KBM-7 (cell line): ENCODE data around the gene BRPF3.
A peak's percentile ranks its signal among the peaks of the same experiment; 100 is the strongest.

ENCODE experiments used
- DNase-seq: peaks from one replicate; pipeline ENCODE4 v3.0.0-alpha.2; 2015
- in situ Hi-C: fragments of 300-500 bp; cut with MboI; formaldehyde crosslinking; loops from 2 replicates; pipeline ENCODE4 v1.14.3; 2020; ENCODE audit warnings: low sequenced_read_pairs, low pct_unique_long_range_greater_than_20kb, mixed read lengths

The BRPF3 gene

DNA sequence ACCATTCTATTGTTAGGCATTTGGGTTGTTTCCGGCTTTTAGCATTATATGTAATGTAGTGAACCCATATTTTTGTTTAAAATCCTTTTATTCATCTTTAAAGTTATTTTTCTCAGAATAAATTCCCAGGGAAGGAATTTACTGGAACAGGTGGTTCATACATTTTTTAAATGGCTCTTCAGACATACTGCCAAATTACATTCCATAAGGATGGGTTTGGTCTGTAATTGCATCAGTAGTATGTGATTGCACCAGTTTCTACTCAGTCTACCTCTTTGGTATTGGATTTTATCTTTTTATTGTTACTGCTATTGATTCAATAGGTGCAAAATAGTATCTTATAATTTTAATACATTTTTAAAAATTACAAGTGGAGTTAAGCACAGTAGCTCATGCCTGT lies 27.2 kb downstream of the BRPF3 start:
- in situ Hi-C loops = no loop called here
- no peak for DNase-seq

DNA sequence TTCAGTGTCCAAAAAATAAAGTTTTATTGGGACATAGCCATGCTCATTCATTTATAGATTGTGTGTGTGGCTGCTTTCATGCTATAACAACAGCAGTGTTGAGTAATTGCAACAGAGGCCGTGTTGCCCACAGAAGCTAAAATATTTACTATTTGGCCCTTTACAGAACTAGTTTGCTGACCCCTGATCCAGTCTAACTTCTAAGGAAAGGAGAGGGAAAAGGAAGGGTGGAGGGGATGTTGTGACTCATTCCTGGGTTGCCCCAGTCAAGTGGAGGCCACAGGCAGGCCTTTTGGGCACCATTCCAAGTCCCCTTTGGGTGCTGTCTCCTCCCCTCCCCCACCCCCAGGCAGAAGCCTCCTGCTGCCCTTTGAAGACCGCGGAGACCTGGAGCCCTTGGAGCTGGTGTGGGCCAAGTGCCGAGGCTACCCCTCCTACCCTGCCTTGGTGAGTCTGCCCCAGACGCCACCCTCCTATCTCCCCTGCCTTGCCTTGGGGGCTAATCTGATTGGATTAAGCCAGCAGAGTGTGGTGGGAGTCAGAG lies 28.4 kb downstream of the BRPF3 start:
- DNase-seq = no peak
- in situ Hi-C loops = no loop called here

DNA sequence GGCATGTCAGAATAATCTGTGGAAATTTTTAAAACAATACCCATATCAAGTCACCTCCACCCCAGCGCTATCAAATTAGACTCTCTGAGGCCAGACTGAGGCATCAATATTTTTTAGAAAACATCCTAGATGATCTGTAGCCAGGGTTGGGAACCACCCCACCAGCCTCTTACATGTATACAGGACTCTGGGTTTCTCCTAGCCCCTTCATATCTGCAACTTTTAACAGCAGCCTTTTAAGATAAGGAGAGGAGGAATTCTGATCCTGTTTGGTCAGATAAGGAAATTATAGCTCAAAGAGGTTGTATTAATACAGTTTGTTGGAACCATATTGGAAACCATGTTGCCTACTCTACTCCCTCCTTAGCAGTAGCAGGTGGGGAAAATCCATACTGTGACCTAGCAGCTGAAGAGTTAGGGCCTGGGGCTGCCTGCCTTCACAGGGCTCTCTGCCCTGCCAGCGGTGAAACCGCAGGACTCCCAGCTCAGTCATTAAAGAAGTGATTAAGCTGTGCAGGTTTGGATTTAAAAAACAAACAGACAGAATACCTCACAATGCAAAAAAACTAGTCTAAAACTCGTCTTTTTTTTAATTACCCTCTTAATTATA lies 30.0 kb downstream of the BRPF3 start:
- DNase-seq = no peak
- in situ Hi-C loops = no loop called here

DNA sequence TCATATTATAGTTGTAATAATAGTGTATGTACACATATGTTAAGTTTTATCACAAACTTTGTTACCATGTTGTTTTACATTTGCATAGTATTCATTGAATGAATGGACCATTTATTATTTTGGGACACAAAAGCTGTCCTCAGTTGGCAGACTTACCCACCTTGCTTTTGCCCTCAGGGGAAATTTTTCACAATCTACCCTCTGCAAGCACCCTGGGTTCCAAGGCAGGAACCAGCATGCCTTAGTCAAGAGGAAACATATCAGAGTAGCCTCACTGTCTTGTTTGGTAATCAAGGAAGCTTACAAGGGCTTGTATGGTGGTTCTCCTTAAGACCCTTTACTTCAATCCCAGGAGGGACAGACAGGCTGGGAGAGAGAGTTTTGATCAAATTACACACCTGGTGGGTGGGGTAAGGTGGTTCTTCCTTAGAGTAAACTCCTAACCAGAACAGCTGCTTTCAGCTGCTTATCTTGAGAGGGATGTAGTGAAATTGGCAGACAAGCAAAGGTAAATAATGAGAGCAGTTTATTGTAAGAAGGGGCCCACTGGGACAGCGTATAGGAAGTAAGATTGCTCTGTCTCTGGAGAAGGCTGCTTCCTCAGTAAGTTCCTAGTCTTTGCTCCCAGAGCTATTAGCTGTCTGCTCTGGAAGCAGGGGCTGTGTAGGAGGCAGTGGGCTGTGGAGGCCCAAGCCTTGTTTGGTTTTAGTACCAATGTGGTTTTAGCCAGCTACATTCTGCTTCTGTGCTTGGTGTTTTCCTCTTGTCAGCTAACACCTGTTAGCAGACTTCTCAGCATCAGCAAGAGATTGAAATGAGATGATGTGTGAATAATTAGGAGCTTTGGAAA lies 31.1 kb downstream of the BRPF3 start:
- DNase-seq = no peak
- in situ Hi-C loops = no loop called here

DNA sequence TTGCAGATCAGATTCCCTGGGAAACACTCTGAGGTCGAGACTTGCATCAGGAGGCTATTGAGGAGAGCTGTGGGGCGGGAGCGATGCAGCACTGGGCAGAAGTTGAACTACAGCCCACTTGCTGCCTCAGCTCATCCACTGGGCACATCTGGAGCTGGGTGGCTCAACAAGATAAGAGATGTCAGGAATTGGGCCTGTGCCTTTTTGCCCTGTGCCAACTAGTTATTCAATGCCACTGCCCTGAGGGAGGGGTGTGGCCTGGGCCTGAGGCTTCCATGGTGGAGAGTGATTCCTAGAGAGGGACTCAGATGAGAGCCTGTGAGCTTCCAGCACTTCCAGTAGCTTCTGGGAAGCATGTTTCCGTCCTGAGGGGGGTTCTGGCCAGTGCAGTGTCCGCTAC lies 32.7 kb downstream of the BRPF3 start:
- in situ Hi-C loops = no loop called here
- DNase-seq = no peak

DNA sequence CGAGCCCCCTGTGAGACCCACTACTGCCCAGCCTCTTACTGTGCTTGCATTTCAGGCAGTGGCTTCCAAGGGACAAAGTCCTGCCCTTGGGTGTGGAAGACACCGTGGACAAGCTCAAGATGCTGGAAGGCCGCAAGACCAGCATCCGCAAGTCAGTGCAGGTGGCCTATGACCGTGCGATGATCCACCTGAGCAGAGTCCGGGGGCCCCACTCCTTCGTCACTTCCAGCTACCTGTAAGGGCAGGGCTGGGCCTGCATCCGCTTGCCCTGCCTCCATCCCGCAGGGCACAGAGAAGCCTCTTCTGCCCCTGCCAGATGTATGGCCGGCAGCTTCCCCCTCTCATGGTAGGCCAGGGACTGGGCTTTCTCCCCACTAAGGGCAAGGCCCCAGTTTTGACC lies 33.8 kb downstream of the BRPF3 start:
- in situ Hi-C loops = no loop called here
- no peak for DNase-seq

DNA sequence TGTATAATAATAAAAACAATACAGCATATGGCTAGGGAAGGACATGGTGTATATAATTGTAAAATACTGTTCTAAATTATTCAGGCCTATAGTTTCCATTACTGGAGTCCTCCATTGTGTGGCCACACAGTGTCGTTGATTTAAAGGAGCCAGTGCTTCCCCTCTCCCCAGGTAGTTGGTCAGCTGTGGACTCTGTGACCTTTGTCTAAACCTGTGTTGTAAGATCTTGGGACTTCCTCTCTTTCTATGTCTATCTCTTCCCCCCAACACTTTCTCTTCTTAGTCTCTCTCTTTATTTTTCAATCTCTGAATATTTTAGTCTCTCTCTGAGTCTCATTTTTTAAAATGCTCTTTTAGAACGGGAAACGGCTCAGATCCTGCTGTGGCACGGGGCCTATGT lies 35.6 kb downstream of the BRPF3 start:
- no peak for DNase-seq
- in situ Hi-C loops = no loop called here

DNA sequence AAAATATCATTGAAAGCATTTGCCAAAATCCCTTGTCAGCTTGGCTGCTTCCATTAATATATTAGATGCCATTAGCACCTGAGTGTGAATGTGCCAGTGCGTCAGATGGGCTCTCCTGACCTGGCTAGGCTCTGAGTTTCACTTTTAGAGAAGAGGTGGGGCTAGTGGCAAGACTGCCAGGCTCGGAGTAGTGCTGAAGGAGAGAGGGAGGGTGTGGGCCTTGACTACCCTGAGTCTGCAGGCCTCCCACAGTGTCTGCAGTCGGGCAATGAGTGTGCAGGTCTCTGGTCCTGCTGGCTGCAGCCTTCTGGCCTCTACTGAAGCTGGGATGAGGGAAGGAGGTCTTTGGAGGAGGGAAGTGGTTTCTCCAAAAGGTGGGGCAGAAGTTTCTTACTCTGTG lies 38.8 kb downstream of the BRPF3 start:
- DNase-seq = peak; percentile 4
- in situ Hi-C loops = no loop called here

DNA sequence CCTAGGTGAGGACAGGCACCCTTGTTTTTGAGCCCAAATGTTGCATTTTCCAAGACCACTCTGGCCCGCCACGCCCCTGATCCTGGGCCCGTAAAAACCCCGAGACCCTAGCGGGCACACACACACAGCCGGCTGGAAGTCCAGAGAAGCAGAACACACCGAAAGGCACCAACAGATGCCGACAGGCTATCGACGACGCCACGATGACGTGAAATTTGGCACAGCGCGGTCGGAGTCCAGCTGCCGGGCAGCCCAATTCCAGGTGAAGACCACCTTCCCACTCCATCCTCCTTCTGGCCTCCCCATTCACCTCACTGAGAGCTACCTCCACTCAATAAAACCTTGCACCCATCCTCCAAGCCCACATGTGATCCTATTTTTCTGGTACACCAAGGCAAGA lies 39.3 kb downstream of the BRPF3 start:
- no peak for DNase-seq
- in situ Hi-C loops = no loop called here

DNA sequence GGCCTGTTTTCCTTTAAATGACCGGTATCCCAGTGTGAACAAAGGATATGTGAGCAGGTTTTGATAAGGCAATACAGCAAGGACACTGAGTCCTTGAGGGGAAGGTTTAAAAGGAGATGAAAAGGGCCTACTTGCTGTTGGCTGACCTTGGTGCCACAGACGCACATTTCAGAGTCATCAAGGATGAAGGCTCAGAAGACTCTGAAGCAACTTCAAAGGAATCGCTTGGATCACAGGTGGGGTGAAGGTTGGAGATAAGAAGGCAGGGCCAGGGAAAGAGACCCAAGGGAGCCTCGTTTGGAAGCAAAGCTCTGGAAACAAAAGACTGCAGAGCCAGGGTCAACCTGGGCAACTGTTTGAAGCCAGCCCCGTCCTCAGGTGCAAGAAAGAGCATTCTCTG lies 43.2 kb downstream of the BRPF3 start:
- DNase-seq = no peak
- in situ Hi-C loops = no loop called here

DNA sequence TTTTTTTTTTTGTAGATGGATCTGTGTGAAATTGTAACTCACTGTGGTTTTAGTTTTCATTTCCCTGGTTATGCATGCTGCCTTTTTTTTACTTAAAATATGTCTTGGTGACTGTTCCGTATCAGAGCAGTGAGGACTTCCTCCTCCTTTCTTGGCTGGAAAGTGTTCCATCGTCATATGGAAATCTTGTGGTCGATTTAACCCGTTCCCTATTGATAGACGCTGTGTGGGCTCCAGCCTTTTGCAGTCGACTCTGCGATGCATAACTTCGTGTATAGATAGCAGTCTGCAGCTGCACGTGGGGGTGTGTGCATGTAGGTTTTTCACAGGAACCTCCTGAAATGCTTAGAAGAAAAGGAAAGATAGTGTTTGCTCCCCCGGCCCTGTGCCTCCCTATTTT lies 45.2 kb downstream of the BRPF3 start:
- DNase-seq = peak; percentile 80
- in situ Hi-C loops = no loop called here

DNA sequence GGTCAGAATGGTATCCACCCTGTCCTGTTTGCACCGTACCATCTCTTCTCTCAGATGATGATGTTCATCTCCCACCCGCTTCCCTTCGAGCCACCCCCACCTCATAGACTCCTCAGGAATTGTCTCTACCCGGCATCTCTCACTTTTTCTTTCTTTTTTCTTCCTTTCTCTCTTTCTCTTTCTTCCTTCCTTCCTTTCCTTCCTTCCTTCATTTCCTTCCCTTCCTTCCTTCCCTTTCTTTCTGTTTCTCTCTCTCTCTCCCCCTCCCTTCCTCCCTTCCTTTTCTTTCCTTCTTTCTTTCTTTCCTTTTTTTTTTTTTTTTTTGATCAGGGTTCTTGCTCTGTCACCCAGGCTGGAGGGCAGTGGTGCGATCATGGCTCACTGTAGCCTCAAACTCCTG lies 45.6 kb downstream of the BRPF3 start:
- in situ Hi-C loops = no loop called here
- no peak for DNase-seq

DNA sequence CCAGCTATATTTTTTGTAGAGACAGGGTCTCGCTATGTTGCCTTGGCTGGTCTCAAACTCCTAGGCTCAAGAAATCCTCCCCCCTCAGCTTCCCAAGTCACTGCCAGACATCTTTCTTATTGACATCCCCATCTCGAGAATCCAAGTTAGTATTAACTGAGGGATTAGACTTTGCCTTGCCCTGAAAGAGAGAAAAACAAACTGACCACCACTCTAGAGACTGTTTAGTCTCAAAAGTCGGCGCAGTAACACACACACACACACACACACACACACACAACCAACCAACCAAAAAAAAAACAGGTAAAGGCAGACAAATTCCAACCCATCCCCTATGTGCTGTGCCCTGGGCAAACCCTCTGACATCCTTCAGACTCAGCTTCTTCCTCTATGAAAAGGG lies 46.1 kb downstream of the BRPF3 start:
- in situ Hi-C loops = no loop called here
- no peak for DNase-seq

DNA sequence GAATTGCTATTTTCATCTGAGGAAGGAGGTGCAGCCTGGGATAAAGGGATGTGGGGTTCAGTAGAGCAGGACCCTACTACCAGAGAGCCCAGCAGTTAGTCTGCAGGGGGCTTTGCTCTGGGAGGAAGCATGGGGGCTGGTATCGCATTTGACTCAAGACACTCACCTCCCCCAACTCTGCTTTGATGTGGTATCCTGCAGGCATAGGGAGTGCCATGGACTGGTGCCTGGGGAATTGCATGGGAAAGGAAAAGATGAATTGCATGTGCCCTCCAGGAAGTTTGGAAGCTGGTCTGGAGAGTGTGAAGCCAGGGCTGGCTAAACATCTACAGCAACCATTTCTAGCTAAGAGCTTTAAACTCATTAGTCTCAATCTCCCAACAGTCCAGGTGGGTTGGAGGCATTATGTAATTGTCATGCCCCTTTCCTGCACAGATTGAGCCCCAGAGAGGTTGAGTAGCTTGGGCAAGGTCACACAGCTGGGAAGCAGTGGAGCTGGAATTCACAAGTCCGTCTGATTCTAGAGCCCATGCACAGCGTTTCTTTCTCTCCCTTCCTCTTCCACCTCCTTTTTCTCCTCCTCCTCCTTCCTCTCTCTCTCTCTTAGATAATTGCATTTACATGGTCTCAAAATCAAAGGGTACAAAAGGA lies 47.1 kb downstream of the BRPF3 start:
- no peak for DNase-seq
- in situ Hi-C loops = no loop called here

DNA sequence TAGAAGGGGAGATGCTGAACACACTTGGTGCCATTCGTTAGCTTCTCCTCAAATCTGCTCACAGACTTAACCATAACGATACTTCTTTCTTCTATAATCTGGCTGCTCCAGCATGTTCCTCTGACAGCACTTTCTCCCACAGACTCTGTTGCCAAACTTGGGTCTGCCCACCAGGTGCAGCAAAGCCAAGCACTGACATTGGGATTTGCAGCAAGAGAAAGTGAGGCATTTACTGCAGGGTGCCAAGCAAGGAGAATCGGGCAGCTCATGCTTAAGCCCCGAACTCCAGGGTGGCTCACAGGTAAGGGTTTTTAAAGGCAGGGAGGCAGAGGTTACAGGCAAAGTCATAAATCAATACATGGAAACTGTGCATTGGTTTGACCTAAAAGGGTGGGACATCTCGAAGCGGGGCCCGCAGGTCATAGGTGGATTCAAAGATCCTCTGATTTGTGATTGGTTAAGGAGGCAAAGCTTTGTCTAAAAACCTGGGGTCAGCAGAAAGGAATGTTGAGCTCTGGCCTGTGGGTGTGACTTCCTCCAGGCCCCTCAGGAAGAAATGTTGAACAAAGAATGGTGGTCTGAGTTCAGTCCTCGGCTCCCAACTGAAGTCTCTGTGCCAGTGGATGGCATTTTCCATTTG lies 48.2 kb downstream of the BRPF3 start:
- DNase-seq = no peak

DNA sequence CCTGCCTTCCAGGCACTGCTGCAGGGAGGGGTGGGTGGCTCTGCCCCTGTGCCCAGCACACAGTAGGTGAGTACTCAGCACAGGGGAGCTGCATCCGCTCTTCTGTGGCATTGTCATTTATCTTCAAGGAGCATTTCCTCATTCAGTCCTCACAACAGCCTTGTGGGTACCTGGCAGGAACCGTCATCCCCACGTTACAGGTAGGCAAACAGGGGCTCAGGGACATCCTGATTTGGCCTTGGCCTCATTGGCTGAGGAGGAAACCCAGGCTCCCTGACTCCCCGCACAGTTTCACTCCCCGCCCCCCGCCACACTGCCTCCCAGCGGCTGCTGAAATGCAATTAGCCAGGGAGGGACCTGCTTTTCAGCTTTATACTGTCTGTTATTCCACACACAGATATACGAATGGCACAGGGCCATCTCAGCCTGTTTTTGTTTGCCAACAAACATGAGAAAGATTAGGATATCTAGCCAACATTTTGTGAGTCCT lies 49.1 kb downstream of the BRPF3 start:
- DNase-seq = no peak
- in situ Hi-C loops = no loop called here

More for the DNA sequence above, 48.2 kb downstream of the BRPF3 start:
- in situ Hi-C loops = no loop called here

DNA sequence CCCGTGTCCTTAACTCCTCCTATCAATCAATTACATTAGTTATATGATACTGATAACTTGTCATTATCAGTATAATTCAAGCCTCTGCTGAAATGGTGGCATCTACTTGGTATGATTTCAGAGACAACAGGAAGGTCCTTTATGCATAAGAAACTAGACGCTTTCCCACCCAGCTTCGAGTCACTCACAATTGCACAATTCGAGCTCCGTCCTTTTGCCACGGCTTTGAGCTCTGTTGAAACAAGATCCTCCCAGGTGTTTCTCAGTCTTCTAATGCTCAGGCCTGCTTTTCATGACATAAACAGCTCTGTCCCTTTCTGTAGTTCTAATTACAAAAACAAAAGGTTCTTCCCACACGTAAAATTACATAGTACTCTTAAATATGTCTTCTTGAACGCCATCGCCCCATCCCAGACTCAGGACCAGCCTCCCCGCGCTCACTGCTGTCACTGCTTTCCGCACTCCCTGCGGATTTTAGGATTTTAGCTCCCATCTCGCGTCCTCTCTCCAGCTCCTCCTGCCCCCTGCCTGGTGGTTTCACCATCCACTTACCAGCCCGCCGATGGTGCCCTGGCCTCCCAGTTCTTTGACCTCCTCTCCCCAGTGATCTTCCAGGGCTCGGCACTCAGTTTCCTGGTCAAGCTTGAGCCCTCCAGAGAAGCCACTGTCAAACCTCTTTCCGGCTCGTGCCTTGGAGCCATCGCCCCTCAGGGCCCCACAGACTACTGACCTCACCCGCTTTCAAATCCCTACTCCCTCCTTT lies 50.1 kb downstream of the BRPF3 start:
- in situ Hi-C loops = no loop called here
- DNase-seq = no peak

DNA sequence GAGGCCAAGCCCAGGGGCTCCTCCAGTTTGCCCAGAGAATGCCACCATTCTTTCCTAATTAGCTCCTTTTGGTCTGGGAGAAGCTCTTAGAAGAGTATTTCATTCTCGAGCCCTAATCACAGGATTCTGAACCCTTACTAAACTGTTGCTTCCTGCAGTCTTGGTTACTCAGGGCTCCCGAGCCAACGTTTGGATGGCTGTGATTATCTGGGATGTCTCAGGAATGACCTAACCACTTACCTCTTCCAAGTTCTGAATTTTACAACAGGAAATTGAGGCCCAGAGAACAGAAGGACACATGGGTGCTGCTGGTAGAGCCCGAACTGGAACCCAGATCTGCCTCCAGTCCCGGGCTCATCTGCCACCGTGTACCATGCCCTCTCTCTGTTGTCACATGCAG lies 51.1 kb downstream of the BRPF3 start:
- in situ Hi-C loops = no loop called here

DNA sequence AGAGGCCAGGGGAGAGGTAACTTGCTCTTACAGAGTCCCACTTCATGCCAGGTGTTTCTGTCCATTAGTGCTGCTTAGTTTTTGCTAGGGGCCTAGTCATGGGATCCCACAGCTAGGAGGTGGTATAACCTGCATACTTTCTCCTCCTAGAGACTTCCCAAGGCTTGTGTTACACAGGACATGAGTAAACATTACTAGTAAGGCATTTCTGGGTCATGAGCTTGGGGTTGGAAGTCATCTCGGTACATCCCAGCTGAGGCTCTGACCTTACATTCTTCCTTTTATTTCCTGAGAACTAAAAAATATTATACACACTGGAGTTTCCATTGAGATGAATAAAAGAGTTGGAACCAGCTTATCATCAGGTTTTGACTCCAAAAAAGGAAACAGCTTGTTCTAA lies 52.4 kb downstream of the BRPF3 start:
- DNase-seq = no peak

More for the DNA sequence above, 51.1 kb downstream of the BRPF3 start:
- no peak for DNase-seq

More for the DNA sequence above, 52.4 kb downstream of the BRPF3 start:
- in situ Hi-C loops = no loop called here
